ENCODE data around the gene RNF31.

RNF31 gene

GRCh38 chr14:24165785-24166184, 18.5 kb downstream of the RNF31 start:
- TF ChIP-seq ZFX (IDR thresholded peaks at IDR 0.05; ENCODE audit: borderline replicate concordance), result no peak
- TF ChIP-seq CTCF (IDR thresholded peaks at IDR 0.05), result no peak
- H3K27ac ChIP-seq, result no peak overlapping the region

- H3K27ac ChIP-seq, result no peak overlapping the region
- TF ChIP-seq CTCF (IDR thresholded peaks at IDR 0.05) (no peak), ZFX (IDR thresholded peaks at IDR 0.05; ENCODE audit: borderline replicate concordance) (no peak)
These were observed 20.3 kb downstream of the RNF31 start for GRCh38 chr14:24167469-24168114.

- TF ChIP-seq CTCF (IDR thresholded peaks at IDR 0.05), result no peak
- no peak for TF ChIP-seq ZFX (IDR thresholded peaks at IDR 0.05; ENCODE audit: borderline replicate concordance)
- no peak within 1 kb of the TSS for H3K27ac ChIP-seq
These were observed 24.3 kb downstream of the RNF31 start, which contains the start of gene REC8 for GRCh38 chr14:24171422-24172260. Gene REC8, plus strand, starts transcription at chr14:24172080. Its CDS starts 473 bp downstream, at chr14:24172553.

GRCh38 chr14:24172261-24172860, 25.1 kb downstream of the RNF31 start:
- H3K27ac ChIP-seq, result no peak overlapping the region
- TF ChIP-seq CTCF (IDR thresholded peaks at IDR 0.05) (no peak), ZFX (IDR thresholded peaks at IDR 0.05; ENCODE audit: borderline replicate concordance) (no peak)

- H3K27ac ChIP-seq, result no peak overlapping the region
- TF ChIP-seq ZFX (IDR thresholded peaks at IDR 0.05; ENCODE audit: borderline replicate concordance), result no peak
- TF ChIP-seq CTCF (IDR thresholded peaks at IDR 0.05), result no peak
These were observed 25.6 kb downstream of the RNF31 start for GRCh38 chr14:24172871-24173281.

GRCh38 chr14:24176599-24176998, 29.3 kb downstream of the RNF31 start:
- no peak overlapping the region for H3K27ac ChIP-seq
- TF ChIP-seq ZFX (IDR thresholded peaks at IDR 0.05; ENCODE audit: borderline replicate concordance), result no peak
- no peak for TF ChIP-seq CTCF (IDR thresholded peaks at IDR 0.05)

All from 22Rv1 (cell line).